C4-2B (cell line): ENCODE data around the gene ZFR2.

ENCODE experiments used
- H3K27ac ChIP-seq: fragments of 450-650 bp; 2 replicates; pipeline ENCODE4 v1.5.1; 2017
- CTCF ChIP-seq: fragments of 450-650 bp; conservative IDR thresholded peaks from 2 replicates; pipeline ENCODE4 v1.5.1; 2017; ENCODE audit warnings: mild to moderate bottlenecking
- ZFX ChIP-seq: fragments of 450-650 bp; IDR thresholded peaks from 2 replicates; pipeline ENCODE4 v1.6.1; 2017

The ZFR2 gene

GRCh38 chr19:3867971-3868769, 668 bp downstream of the ZFR2 start:
- no peak for TF ChIP-seq ZFX
- TF ChIP-seq CTCF, result no peak
- H3K27ac ChIP-seq, result no peak overlapping the region

GRCh38 chr19:3866910-3867638, 1.8 kb downstream of the ZFR2 start:
- no peak overlapping the region for H3K27ac ChIP-seq
- TF ChIP-seq CTCF (no peak), ZFX (no peak)

- TF ChIP-seq ZFX, result no peak
- TF ChIP-seq CTCF, result no peak
Measured at GRCh38 chr19:3863648-3864047, 5.2 kb downstream of the ZFR2 start.

DNA sequence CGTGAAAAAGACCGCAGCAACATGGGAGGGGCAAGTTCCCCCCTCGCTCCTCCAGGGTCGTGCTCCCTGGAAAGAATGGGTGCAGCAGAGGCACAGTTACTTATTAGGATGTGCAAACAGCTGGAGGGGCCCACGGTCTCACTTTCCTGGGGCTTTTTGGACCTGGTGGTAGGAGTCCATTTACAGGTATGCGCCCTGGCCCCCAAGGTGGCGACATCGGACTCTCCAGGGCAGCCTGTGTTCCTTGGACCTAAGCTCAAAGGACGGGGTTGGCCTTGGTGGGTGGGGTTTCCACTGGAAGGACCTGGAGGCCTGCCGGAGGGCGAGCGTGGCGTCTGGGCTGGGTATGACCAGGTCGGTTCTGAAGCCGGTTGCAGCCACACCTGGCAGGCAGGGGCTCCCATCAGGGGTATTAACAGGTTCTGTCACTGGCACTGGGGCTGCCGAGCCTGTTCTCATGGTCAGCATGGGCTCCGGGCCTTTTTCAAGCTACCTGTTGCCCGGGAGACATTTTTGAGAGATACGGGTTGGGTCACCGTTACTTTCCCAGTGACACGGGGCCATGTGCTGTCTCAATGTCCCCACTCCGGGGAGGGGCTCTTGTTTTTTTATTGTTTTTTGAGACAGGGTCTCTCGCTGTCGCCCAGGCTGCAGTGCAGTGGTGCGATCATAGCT, 5.9 kb downstream of the ZFR2 start:
- TF ChIP-seq ZFX (no peak), CTCF (no peak)
- no peak overlapping the region for H3K27ac ChIP-seq

More at GRCh38 chr19:3863648-3864047, 5.2 kb downstream of the ZFR2 start:
- H3K27ac ChIP-seq, result no peak overlapping the region

DNA sequence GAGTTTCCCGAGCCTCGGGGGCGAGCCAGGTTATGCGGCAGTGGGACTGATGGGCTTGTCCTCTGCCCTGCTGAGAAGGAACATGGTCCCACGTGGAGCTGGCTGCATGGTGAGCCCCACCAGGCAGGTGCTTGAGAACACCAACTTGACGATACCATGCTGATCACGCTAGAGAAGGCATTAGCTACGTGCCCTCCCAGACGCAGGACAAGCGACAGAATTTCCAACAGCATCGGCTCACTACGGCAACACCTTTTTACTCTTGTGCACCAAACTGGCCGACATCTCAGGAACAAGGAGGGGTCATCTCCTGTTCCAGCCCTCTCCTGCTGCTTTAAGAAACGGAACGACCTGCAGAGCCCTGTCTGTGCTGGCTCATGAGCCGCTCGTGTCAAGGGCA, 8.3 kb downstream of the ZFR2 start:
- TF ChIP-seq ZFX (no peak), CTCF (no peak)
- no peak overlapping the region for H3K27ac ChIP-seq

DNA sequence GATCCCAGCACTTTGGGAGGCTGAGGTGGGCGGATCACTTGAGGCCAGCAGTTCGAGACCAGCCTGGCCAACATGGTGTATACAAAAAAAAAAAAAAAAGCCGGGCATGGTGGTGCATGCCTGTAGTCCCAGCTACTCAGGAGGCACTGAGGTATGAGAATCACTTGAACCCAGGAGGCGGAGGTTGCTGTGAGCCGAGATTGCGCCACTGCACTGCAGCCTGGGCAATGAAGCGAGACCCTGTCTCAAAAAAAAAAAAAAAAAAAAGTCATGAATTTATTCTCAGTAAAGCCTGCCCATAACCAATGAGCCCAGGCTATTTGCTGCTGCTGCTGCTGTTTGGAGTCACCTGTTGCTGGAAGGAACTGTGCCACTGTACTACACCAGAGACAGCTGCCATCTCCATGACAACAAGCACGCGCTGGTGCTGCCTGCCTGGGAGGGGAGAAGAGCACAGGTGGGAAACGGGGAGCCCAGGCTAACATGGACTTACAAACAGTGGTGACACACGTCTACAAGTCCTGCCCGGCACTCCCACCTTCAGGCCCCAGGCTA, 11.3 kb downstream of the ZFR2 start:
- TF ChIP-seq CTCF (no peak), ZFX (no peak)
- H3K27ac ChIP-seq, result no peak overlapping the region

- H3K27ac ChIP-seq, result no peak overlapping the region
- no peak for TF ChIP-seq CTCF
- TF ChIP-seq ZFX, result no peak
Measured at GRCh38 chr19:3855320-3855719, 13.5 kb downstream of the ZFR2 start.
